CD14-positive monocyte (primary cell): ENCODE data around the gene SCYL1. TPM values are rescaled to one million over a fixed set of nuclear protein-coding genes. Genes with fewer than 3 reads are reported as not detected.

Experiments
- DNase-seq, 3 donors: peaks; one replicate each; pipeline ENCODE4 v3.0.0-alpha.2; 2011 to 2022
- H2AFZ ChIP-seq: 2 replicates; pipeline ENCODE4 v1.6.0; 2012; ENCODE audit warnings: mild to moderate bottlenecking, low read depth, low read length, inconsistent platforms; ENCODE audit not compliant: insufficient read depth, poor library complexity, severe bottlenecking
- H3K27ac ChIP-seq, 2 donors: 1 replicate in 1 of 2; 2 replicates in 1 of 2; pipeline ENCODE4 v1.5.1; 2012 to 2013; ENCODE audit warnings: low read length in 2 of 2, control low read depth in 1 of 2, inconsistent platforms in 1 of 2, low read depth in 1 of 2, mild to moderate bottlenecking in 1 of 2
- H3K27me3 ChIP-seq, 2 donors: one replicate each; pipeline versions ENCODE4 v1.6.0 to v1.6.1; 2011 to 2013; ENCODE audit warnings: low read length in 2 of 2; ENCODE audit not compliant: control insufficient read depth in 2 of 2, insufficient read depth in 2 of 2
- H3K36me3 ChIP-seq, 2 donors: replicated peaks in 1 of 2; 1 replicate in 1 of 2; 2 replicates in 1 of 2; pipeline versions ENCODE4 v1.5.1 to v1.6.1; 2012 to 2013; ENCODE audit warnings: low read length in 2 of 2, control low read depth in 1 of 2, inconsistent platforms in 1 of 2, mild to moderate bottlenecking in 1 of 2; ENCODE audit not compliant: insufficient read depth in 2 of 2, control insufficient read depth in 1 of 2
- H3K4me1 ChIP-seq, 2 donors: 1 replicate in 1 of 2; 2 replicates in 1 of 2; pipeline versions ENCODE4 v1.5.1 to v1.6.1; 2012 to 2013; ENCODE audit warnings: low read length in 2 of 2, control low read depth in 1 of 2, inconsistent platforms in 1 of 2, mild to moderate bottlenecking in 1 of 2, moderate library complexity in 1 of 2; ENCODE audit not compliant: insufficient read depth in 2 of 2, control insufficient read depth in 1 of 2
- H3K4me2 ChIP-seq: replicated peaks from 2 replicates; pipeline ENCODE3; 2012; ENCODE audit warnings: low read length, moderate library complexity, mild to moderate bottlenecking; ENCODE audit not compliant: poor library complexity, severe bottlenecking; ENCODE audit errors: extremely low read depth
- H3K4me3 ChIP-seq, 3 experiments: fragments of 200-600 bp in 1 of 3; sonication (generic) in 1 of 3; replicated peaks in 1 of 3; 1 replicate in 2 of 3; 2 replicates in 1 of 3; pipeline ENCODE4 v1.5.1; 2011 to 2013; ENCODE audit warnings: low read length in 3 of 3, mild to moderate bottlenecking in 3 of 3, control low read depth in 2 of 3, low read depth in 2 of 3, inconsistent platforms in 1 of 3, moderate library complexity in 1 of 3
- H3K79me2 ChIP-seq: 2 replicates; pipeline ENCODE4 v1.6.0; 2012; ENCODE audit warnings: mild to moderate bottlenecking, control low read depth, inconsistent platforms, low read length, moderate library complexity; ENCODE audit not compliant: insufficient read depth
- H3K9ac ChIP-seq: 2 replicates; pipeline ENCODE4 v1.6.0; 2017; ENCODE audit warnings: low read length, mild to moderate bottlenecking; ENCODE audit not compliant: insufficient read depth, poor library complexity, severe bottlenecking
- H3K9me3 ChIP-seq, 2 donors: replicated peaks in 1 of 2; 1 replicate in 1 of 2; 2 replicates in 1 of 2; pipeline versions ENCODE4 v1.5.1 to v1.6.1; 2012 to 2013; ENCODE audit warnings: low read length in 2 of 2, control low read depth in 1 of 2; ENCODE audit not compliant: control insufficient read depth in 1 of 2, insufficient read depth in 1 of 2
- H4K20me1 ChIP-seq: 2 replicates; pipeline ENCODE4 v1.6.0; 2012; ENCODE audit warnings: mild to moderate bottlenecking, low read length, control low read depth, moderate library complexity; ENCODE audit not compliant: insufficient read depth
- H3K27ac Mint-ChIP-seq, 7 donors: one replicate each; pipeline ENCODE4 v1.8.0; 2020; ENCODE audit warnings: mild to moderate bottlenecking in 7 of 7, mixed read lengths in 7 of 7, moderate library complexity in 6 of 7, inconsistent platforms in 2 of 7
- H3K27me3 Mint-ChIP-seq, 3 donors: one replicate each; pipeline ENCODE4 v1.8.0; 2021 to 2022; ENCODE audit warnings: low read depth in 3 of 3, mild to moderate bottlenecking in 3 of 3, mixed read lengths in 3 of 3, moderate library complexity in 3 of 3, inconsistent platforms in 1 of 3
- H3K36me3 Mint-ChIP-seq, 2 donors: one replicate each; pipeline ENCODE4 v1.8.0; 2020; ENCODE audit warnings: mixed read lengths in 2 of 2, inconsistent platforms in 1 of 2, mild to moderate bottlenecking in 1 of 2
- H3K4me1 Mint-ChIP-seq: one replicate; pipeline ENCODE4 v1.8.0; 2020; ENCODE audit warnings: mild to moderate bottlenecking, mixed read lengths
- H3K4me3 Mint-ChIP-seq, 2 donors: one replicate each; pipeline ENCODE4 v1.8.0; 2020; ENCODE audit warnings: mild to moderate bottlenecking in 2 of 2, mixed read lengths in 2 of 2, moderate library complexity in 1 of 2
- H3K9me3 Mint-ChIP-seq, 7 donors: one replicate each; pipeline ENCODE4 v1.8.0; 2020 to 2022; ENCODE audit warnings: mixed read lengths in 7 of 7, mild to moderate bottlenecking in 6 of 7, moderate library complexity in 6 of 7, inconsistent platforms in 2 of 7
- CTCF ChIP-seq: fragments of 200-600 bp; IDR thresholded peaks from one replicate; pipeline ENCODE4 v1.8.0; 2022; ENCODE audit warnings: antibody characterized with exemption, mild to moderate bottlenecking
- WGBS: methylation state at CpG from one replicate; pipeline ENCODE4 v1.1.5; 2013; ENCODE audit warnings: missing lambda C conversion rate; ENCODE audit not compliant: insufficient coverage; 5-methylcytosine and 5-hydroxymethylcytosine counted together
- intact Hi-C, 2 donors: fragments of 100-400 bp; cut with micrococcal nuclease; formaldehyde crosslinking; loops; one replicate each; pipeline versions ENCODE4 v1.15.0 to v1.15.1; 2023
- polyA plus RNA-seq, 3 donors: library from polyadenylated mRNA; depleted of rRNA in 1 of 3; unstranded in 2 of 3; stranded (reverse) in 1 of 3; fragments of 300-500 nt in 2 of 3; fragments of >200 nt in 1 of 3; fragmentation: Illumina TruSeq in 2 of 3; gene quantifications; 1 replicate in 2 of 3; 2 replicates in 1 of 3; pipeline ENCODE4 v1.2.3, GENCODE V29; 2012 to 2021

The SCYL1 gene
- polyA plus RNA-seq, 3 donors = 18.6 to 71.6 (median 29.7) TPM

GRCh38 chr11:65498727-65498976 lies 26.2 kb upstream of the SCYL1 start:
- H3K4me1 Mint-ChIP-seq = peaks cover 30% of the 10 kb centered on the region
- peaks cover 94% of the 10 kb centered on the region for H3K79me2 ChIP-seq
- H3K27me3 ChIP-seq = no peaks in the 10 kb centered on the region
- intact Hi-C loops = loop anchor here in 1 of 2 donors (2.0 kb wide), 1 partner anchor 76 kb away; the partner anchor contains the start of gene NEAT1
- H3K4me3 ChIP-seq = peak overlapping the region; percentile 96 to 100 (median 99)
- peaks cover 0 to 7% (median 0%) of the 10 kb centered on the region in 7 donors for H3K9me3 Mint-ChIP-seq
- peak overlapping the region; percentile 45 for H2AFZ ChIP-seq
- H4K20me1 ChIP-seq = peaks cover 47% of the 10 kb centered on the region
- no peaks in the 10 kb centered on the region for H3K27me3 Mint-ChIP-seq
- H3K36me3 Mint-ChIP-seq = peaks cover 3% of the 10 kb centered on the region in 2 donors
- 0% methylated on average over 3 of the region's 6 CpGs for WGBS
- no peak for DNase-seq
- no peaks in the 10 kb centered on the region for H3K9me3 ChIP-seq
- H3K4me3 Mint-ChIP-seq = no peak overlapping the region
- no peak overlapping the region for H3K27ac Mint-ChIP-seq
- H3K9ac ChIP-seq = peak overlapping the region; percentile 100
- peak overlapping the region; percentile 93 for H3K4me2 ChIP-seq
- H3K36me3 ChIP-seq = peaks cover 26 to 44% of the 10 kb centered on the region in 2 donors
- peaks cover 36 to 45% of the 10 kb centered on the region in 2 donors for H3K4me1 ChIP-seq
- H3K27ac ChIP-seq = peak overlapping the region; percentile 92 to 98
- TF ChIP-seq CTCF = no peak

GRCh38 chr11:65498977-65499712 lies 25.7 kb upstream of the SCYL1 start, which contains the start of gene MALAT1:
MALAT1 (plus strand) TSS chr11:65499045.
- peak within 1 kb of the TSS; percentile 92 to 98 for H3K27ac ChIP-seq
- H3K36me3 Mint-ChIP-seq = peaks cover 7 to 8% of the 10 kb centered on the region in 2 donors
- H3K27me3 Mint-ChIP-seq = peaks cover 0 to 1% (median 0%) of the 10 kb centered on the region in 3 donors
- intact Hi-C loops = loop anchor here in 1 of 2 donors (2.0 kb wide), 1 partner anchor 76 kb away; the partner anchor contains the start of gene NEAT1
- H3K4me1 Mint-ChIP-seq = peaks cover 28% of the 10 kb centered on the region
- peak; percentile 92 to 97 (median 96) for DNase-seq
- peak within 1 kb of the TSS; percentile 45 for H2AFZ ChIP-seq
- H3K36me3 ChIP-seq = peaks cover 31 to 49% of the 10 kb centered on the region in 2 donors
- peak within 1 kb of the TSS; percentile 100 for H3K9ac ChIP-seq
- peaks cover 52% of the 10 kb centered on the region for H4K20me1 ChIP-seq
- H3K9me3 ChIP-seq = no peaks in the 10 kb centered on the region
- peak within 1 kb of the TSS; percentile 96 to 100 (median 99) for H3K4me3 ChIP-seq
- TF ChIP-seq CTCF = no peak
- no peaks in the 10 kb centered on the region for H3K27me3 ChIP-seq
- peak within 1 kb of the TSS; percentile 93 for H3K4me2 ChIP-seq
- WGBS = 0% methylated on average over 6 of the region's 24 CpGs
- H3K9me3 Mint-ChIP-seq = peaks cover 0 to 7% (median 0%) of the 10 kb centered on the region in 7 donors
- H3K27ac Mint-ChIP-seq = no peak within 1 kb of the TSS
- no peak within 1 kb of the TSS for H3K4me3 Mint-ChIP-seq
- H3K79me2 ChIP-seq = peaks cover 94% of the 10 kb centered on the region
- H3K4me1 ChIP-seq = peaks cover 36 to 45% of the 10 kb centered on the region in 2 donors
